Measurements from ENCODE around the gene ICE2.
"Not testable (repeated sequence)": the region's sequence is repeated elsewhere in the genome, so short reads cannot be mapped to it uniquely, and the experiment has no call there.

Gene ICE2

GRCh38 chr15:60406513-60407414, 72.2 kb downstream of the ICE2 start:
- no peak for DNase-seq

GRCh38 chr15:60405399-60405798, 73.5 kb downstream of the ICE2 start:
- DNase-seq: no peak

GRCh38 chr15:60404351-60404750, 74.6 kb downstream of the ICE2 start:
- not testable (repeated sequence) for DNase-seq

- DNase-seq: no peak
Observed at GRCh38 chr15:60400944-60401343, 78.0 kb downstream of the ICE2 start.

GRCh38 chr15:60399931-60400330, 79.0 kb downstream of the ICE2 start:
- DNase-seq: no peak

- DNase-seq: no peak
Observed at GRCh38 chr15:60399246-60399915, 79.6 kb downstream of the ICE2 start.

GRCh38 chr15:60397772-60398445, 81.0 kb downstream of the ICE2 start, which contains the start of gene ANXA2:
ANXA2 (minus strand) TSS chr15:60397986; CDS start chr15:60386075, 11,911 bp downstream.
- no peak for DNase-seq

GRCh38 chr15:60396958-60397771, 81.8 kb downstream of the ICE2 start:
- no peak for DNase-seq

- no peak for DNase-seq
Observed at GRCh38 chr15:60396560-60396957, 82.4 kb downstream of the ICE2 start.

- DNase-seq: no peak
Observed at GRCh38 chr15:60396100-60396499, 82.8 kb downstream of the ICE2 start.

GRCh38 chr15:60395276-60396011, 83.5 kb downstream of the ICE2 start:
- DNase-seq: no peak

GRCh38 chr15:60394689-60395097, 84.2 kb downstream of the ICE2 start:
- no peak for DNase-seq

- no peak for DNase-seq
Observed at GRCh38 chr15:60392986-60393790, 85.8 kb downstream of the ICE2 start.

- DNase-seq: no peak
Observed at GRCh38 chr15:60392601-60392985, 86.3 kb downstream of the ICE2 start.

- DNase-seq: no peak
Observed at GRCh38 chr15:60391722-60392315, 87.1 kb downstream of the ICE2 start.

- DNase-seq: no peak
Observed at GRCh38 chr15:60390871-60391501, 88.0 kb downstream of the ICE2 start.

- DNase-seq: no peak
Observed at GRCh38 chr15:60390231-60390630, 88.7 kb downstream of the ICE2 start.

GRCh38 chr15:60389261-60390077, 89.5 kb downstream of the ICE2 start:
- DNase-seq: no peak

- DNase-seq: no peak
Observed at GRCh38 chr15:60387321-60387720, 91.6 kb downstream of the ICE2 start.

Data from NCI-H1417 treated with DMSO at 0.1 percent for 48 hours (cell line).